Bronchial epithelial cell (primary cell): ENCODE results near the gene TNFAIP8L3. TPM values are rescaled to one million over a fixed set of nuclear protein-coding genes. Genes with fewer than 3 reads are reported as not detected.
A peak's percentile ranks its signal among the peaks of the same experiment; 100 is the strongest.

Source experiments
- DNase-seq: peaks from one replicate; pipeline ENCODE4 v3.0.0-alpha.2; 2010; ENCODE audit warnings: low read depth
- FAIRE-seq: peaks from 2 replicates; lab custom pipeline; 2011; peaks lifted over from hg19 to GRCh38; lab: Jason Lieb, UNC
- H3K27me3 ChIP-seq: 2 replicates; pipeline ENCODE4 v1.5.1; 2011; ENCODE audit warnings: low read length; ENCODE audit not compliant: control insufficient read depth, insufficient read depth
- H3K36me3 ChIP-seq: 2 replicates; pipeline ENCODE4 v1.5.1; 2011; ENCODE audit warnings: low read length; ENCODE audit not compliant: control insufficient read depth, insufficient read depth
- H3K4me3 ChIP-seq: 2 replicates; pipeline ENCODE4 v1.5.1; 2011; ENCODE audit warnings: mild to moderate bottlenecking, low read depth, low read length, control low read depth
- total RNA-seq: library from RNA; depleted of rRNA; stranded (reverse); fragments of >200 nt; gene quantifications from 2 replicates; pipeline ENCODE4 v1.2.1, GENCODE V29; 2014
- TF ChIP-seq, protein P1 (sequence below): IDR thresholded peaks from 2 replicates; pipeline ENCODE4 v1.5.1; 2011; ENCODE audit warnings: mild to moderate bottlenecking, moderate library complexity, low read length, control low read depth, inconsistent platforms; ENCODE audit not compliant: insufficient read depth, severe bottlenecking

Gene TNFAIP8L3
- total RNA-seq, 1 donor from 2014 or later = 5.0 TPM

DNA sequence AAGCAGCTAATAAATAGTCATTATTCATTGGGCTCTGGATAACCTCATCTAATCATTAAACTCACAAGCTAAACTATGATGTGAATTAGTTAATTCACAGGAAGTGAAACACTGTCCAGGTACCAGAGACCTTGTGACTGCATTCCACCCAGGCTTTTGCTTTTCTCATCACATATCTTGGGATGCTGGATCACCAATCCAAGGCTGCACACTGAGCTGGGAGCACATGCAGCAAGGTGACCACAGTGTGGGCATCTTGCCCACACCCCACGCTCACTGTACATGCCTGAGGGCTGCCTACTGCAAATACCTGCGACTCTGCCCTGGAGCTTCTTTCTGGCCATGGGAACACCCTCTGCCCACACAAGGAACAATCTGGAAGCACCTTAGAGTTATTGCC lies 40.6 kb upstream of the TNFAIP8L3 start:
- no peaks in the 10 kb centered on the region for H3K36me3 ChIP-seq
- no peak overlapping the region for H3K4me3 ChIP-seq
- FAIRE-seq = no peak
- no peak for DNase-seq
- H3K27me3 ChIP-seq = no peaks in the 10 kb centered on the region
- TF ChIP-seq, protein P1, sequence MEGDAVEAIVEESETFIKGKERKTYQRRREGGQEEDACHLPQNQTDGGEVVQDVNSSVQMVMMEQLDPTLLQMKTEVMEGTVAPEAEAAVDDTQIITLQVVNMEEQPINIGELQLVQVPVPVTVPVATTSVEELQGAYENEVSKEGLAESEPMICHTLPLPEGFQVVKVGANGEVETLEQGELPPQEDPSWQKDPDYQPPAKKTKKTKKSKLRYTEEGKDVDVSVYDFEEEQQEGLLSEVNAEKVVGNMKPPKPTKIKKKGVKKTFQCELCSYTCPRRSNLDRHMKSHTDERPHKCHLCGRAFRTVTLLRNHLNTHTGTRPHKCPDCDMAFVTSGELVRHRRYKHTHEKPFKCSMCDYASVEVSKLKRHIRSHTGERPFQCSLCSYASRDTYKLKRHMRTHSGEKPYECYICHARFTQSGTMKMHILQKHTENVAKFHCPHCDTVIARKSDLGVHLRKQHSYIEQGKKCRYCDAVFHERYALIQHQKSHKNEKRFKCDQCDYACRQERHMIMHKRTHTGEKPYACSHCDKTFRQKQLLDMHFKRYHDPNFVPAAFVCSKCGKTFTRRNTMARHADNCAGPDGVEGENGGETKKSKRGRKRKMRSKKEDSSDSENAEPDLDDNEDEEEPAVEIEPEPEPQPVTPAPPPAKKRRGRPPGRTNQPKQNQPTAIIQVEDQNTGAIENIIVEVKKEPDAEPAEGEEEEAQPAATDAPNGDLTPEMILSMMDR = no peak

DNA sequence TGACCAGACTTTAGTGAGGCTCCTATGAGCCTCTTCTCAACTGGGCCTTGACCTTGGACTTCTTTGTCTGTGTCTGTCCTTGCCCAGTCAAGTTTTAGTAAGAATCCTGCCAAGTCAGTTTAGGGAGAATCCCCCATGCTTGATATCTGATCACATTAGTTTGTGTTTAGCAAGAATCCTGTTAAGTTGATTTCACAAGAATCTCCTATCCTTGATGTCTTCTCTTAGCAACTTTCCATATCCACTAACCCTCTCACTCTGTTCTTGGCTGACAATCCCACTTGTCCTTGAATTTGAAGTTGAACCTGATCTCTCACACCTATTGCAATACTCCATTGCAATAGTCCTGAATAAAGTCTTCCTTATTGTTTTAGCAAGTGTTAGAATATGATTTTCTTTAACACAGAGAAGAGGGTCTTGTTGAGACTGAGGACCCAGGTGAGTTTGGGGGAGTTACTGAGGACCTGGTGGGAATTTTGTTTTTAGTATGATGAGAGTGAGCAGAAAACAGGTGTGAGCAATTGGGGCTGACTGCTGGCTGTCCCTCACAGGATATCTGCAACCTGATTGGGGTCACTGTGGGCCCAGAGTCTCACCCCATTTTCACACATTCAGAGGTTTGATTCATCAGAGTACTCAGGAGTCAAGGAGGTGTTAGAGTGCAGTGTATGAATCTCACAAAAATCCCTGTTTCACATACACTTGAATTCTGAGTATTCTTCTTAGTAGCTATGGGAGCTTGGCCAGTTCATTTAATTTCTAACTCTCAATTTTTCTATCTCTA lies 39.9 kb upstream of the TNFAIP8L3 start:
- Histone ChIP-seq H3K4me3 (no peak overlapping the region), H3K36me3 (no peaks in the 10 kb centered on the region), H3K27me3 (no peaks in the 10 kb centered on the region)
- TF ChIP-seq, protein P1 = no peak
- FAIRE-seq (no peak), DNase-seq (no peak)

DNA sequence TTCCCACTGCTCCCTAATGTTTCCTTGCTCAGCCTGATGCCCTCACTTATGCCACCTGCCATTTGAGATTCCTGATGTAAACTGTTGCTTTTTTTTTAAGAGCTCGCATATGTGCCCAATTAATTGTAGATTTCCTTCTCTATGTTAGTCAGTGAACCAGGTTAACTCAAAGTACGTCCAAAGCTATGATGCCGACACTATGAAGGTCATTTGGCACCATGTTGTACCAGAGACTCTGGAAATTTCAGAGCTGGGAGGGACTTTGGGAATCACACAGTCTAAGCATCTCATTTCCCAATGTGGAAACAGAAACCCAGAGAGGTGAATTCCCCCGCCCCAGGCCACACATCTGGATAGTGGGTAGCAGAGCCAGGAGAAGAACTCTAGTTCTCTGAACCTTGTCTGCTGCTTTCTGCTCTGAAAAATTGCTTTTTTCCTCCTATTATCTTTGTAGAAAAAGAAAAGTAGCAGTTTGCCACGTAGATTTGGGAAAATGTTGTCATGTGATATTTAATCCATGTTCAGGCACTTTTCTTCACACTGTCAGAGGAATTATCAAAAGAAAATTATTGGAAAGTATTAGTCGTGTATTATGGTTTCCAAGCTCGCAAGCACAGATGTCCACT lies 38.5 kb upstream of the TNFAIP8L3 start:
- no peak for FAIRE-seq
- H3K36me3 ChIP-seq = no peaks in the 10 kb centered on the region

DNA sequence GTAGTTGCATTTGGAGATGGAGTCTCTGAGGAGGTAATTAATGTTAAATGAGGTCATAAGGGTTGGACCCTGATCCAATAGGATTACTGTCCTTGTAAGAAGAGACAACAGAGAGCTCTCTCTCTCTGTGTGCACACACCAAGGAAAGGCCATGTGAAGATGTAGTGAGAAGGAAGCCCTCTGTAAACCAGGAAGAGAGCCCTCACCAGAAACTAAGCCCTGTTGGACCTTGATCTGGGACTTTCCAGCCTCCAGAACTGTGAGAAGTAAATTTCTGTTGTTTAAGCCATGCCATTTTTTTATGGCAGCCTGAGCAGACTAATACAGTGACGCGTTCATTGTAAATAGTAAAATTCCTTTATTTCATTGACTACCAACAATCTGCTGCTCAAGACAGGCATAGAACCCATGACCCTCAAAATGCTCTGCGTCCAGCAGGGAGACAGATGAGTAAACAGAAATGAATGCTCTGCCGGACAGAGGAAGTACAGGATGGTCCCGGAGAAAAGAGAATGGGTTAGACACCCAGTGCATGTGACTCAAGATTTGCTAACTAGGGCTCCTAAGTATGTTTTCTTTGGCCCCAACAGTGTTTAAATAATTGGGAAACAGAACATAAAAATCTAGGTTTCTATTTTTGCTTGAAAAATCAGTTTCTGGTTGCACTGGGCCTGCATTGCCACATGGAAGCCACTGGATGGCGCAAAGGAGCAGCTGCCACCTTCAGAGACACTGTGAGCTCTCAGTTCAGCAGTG lies 37.9 kb upstream of the TNFAIP8L3 start:
- TF ChIP-seq, protein P1 = peak; percentile 88
- no peak for FAIRE-seq
- H3K4me3 ChIP-seq = no peak overlapping the region

More for the DNA sequence above, 38.5 kb upstream of the TNFAIP8L3 start:
- no peak overlapping the region for H3K4me3 ChIP-seq
- no peaks in the 10 kb centered on the region for H3K27me3 ChIP-seq
- DNase-seq = no peak
- TF ChIP-seq, protein P1 = no peak

DNA sequence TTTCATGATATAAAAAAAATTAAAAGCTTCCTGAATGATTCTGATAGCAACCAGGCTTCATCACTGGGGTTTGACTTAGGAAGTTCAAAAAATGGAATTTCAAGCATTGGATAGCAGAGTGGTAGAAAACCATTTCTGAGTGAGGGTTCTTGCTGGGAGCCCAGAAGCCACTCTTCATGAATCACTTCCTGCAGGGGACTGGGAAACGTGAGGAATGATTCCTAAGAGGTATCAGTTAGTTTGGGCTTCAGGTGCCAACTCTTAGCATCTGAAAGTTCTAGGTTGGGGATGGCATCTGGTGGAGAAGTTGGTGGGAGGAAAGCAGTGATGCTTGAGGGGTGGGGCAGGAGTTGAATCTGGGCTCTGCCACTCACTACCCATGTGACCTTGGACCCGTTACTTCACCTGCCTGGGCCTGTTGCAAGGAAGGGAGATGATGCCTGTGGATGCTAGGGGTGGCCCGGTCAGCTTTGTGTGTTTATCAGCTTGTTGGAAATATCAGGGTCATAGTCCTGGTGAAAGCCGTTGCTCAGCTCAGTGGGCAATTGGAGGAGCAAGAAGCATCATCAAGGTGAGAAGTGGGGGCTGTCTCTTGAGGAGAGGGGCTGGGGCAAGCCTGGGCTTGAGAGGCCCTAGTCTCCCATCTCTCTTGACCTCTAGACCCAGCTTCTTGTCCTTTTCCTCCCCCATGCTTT lies 37.0 kb upstream of the TNFAIP8L3 start:
- no peak for FAIRE-seq
- Histone ChIP-seq H3K36me3 (no peaks in the 10 kb centered on the region), H3K27me3 (no peaks in the 10 kb centered on the region), H3K4me3 (no peak overlapping the region)
- DNase-seq = no peak
- TF ChIP-seq, protein P1 = no peak

More for the DNA sequence above, 37.9 kb upstream of the TNFAIP8L3 start:
- Histone ChIP-seq H3K27me3 (no peaks in the 10 kb centered on the region), H3K36me3 (no peaks in the 10 kb centered on the region)
- peak; percentile 29 for DNase-seq
